HK-2 (cell line): ENCODE data around the gene PDAP1.
"Not testable (repeated sequence)": the region's sequence is repeated elsewhere in the genome, so short reads cannot be mapped to it uniquely, and the experiment has no call there.

Experiments
- DNase-seq: peaks from one replicate; pipeline ENCODE4 v3.0.0-alpha.2; 2018; ENCODE audit not compliant: unreplicated experiment

The PDAP1 gene

DNA sequence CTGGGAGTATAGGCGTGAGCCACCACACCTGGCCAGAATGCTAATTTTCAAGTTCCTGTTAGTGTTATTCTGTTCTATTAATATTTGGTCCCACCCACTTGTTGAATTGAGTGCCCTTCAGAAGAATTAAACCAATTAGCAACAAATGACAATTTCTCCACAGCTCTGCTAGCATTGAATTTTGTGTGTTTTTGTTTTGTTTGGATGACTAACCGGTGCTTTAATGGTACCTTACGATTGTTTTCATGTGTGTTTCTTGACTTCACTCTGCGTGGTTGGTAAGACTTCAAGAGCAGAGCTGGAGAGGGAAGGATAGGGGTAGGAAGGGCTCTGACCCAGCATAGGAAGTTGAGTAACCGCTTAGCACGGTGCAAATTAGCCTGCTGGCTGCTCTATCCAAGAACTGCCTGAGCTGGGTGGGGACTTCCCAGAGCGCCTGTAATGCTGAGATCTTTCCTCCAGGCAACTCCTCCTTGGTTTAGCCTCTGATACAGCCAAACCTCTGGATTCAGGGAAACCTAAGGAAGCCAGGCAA is 29.3 kb downstream of the PDAP1 start:
- peak; percentile 74 for DNase-seq

- DNase-seq, result peak; percentile 85
Observed at GRCh38 chr7:99375070-99375807, 33.2 kb downstream of the PDAP1 start.

GRCh38 chr7:99374111-99375064 is 34.0 kb downstream of the PDAP1 start, which contains the start of gene ARPC1B:
TSS of gene ARPC1B (plus strand) at chr7:99374730. CDS start at chr7:99385715, 10,985 bp downstream.
- peak; percentile 78 for DNase-seq

DNA sequence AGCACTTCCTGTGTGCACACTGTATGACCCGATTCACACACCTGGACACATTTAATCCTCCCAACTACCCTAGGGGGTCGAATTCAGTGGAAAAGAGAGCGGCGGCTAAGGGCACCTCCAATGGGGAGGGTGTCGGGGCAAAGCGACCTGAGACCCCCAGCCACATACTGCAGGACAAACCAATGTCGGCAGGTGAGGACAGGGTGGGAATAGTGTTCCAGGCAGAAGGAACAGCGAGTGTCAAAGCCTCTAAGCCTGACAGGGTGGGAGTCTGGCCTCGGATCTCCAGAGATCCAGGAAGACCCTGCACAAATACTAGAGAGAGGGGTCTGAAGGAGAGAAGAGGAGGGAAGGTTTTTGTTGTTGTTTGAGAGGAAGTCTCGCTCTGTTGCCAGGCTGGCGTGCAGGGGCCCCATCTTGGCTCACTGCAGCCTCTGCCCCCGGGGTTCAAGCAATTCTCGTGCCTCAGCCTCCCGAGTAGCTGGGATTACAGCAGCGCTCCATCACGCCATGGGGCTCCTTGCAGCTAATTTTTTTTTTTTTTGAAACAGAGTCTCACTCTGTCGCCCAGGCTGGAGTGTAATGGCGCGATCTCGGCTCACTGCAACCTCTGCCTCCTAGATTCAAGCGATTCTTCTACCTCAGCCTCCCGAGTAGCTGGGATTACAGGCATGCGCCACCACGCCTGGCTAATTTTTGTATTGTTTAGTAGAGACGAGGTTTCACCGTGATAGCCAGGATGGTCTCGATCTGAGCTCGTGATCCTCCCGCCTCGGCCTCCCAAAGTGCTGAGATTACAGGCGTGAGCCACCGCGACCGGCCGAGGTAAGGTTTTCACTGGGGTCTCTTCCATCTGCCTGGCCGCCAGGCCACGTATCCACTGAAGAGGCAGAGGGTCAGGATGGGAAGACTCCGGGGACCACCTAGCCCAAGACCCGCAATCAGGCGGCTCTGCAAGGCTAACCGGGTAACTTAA is 35.0 kb downstream of the PDAP1 start:
- no peak for DNase-seq

- DNase-seq, result peak; percentile 65
Observed at GRCh38 chr7:99372275-99373090, 35.9 kb downstream of the PDAP1 start.

DNA sequence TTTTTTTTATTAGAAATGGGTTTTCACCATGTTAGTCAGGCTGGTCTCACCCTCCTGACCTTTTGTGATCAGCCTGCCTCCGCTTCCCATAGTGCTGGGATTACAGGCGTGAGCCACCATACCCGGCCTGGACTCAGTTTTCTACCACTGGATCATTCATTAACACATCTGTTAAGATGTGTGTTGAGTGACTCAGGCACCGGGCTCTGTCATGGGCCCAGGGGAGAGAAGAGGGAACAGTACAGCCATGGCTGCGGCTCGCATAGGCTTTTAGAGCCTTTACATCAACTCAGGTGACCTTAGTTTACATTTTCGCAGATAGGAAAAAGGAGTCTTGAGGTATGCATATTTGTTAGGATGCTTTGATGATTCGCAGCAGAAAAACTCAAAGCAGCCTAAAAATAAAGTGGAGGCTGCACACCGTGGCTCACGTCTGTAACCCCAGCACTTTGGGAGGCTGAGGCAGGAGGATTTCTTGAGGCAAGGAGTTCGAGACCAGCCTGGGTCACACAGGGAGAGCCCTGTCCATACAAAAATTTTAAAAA is 36.9 kb downstream of the PDAP1 start:
- DNase-seq, result peak; percentile 69

- no peak for DNase-seq
Observed at GRCh38 chr7:99369767-99370391, 38.5 kb downstream of the PDAP1 start.

GRCh38 chr7:99368750-99369389 is 39.5 kb downstream of the PDAP1 start:
- no peak for DNase-seq

GRCh38 chr7:99366646-99367045 is 41.8 kb downstream of the PDAP1 start:
- DNase-seq, result no peak

DNA sequence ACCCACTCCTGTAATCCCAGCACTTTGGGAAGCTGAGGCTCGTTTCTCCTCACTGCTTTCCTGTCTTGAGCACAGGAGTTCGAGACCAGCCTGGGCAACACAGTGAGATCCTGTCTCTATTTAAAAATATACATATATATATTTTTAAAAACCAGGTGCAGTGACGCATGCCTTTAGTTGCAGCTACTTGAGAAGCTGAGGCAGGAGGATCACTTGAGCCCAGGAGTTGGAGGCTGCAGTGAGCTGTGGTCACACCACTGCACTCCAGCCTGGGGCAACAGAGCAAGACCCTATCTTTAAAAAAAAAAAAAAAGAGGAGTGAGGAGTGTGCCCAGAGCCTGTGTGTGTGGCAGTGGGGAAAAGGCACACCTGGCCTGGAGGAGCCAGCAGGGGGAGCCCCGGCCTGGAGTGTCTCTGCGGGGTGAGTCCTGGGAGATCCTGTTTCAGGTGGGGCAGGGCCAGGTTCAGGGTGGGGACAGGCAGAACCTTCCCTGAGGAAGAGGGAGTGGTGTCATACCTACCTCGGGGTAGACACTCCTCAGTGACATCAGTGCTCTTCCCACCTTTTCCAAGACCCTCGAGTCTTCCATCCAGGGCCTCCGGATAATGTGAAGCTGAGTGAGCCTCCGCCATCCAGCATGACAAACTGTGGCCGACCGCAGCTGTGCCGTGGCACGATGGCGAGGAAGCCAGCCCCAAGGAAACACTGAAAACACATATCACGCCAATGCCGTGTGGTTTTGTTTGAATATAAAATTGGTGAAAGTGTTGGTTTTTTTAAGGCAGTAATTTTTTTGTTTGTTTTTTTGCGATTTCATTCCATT is 42.9 kb downstream of the PDAP1 start:
- DNase-seq, result peak; percentile 50

DNA sequence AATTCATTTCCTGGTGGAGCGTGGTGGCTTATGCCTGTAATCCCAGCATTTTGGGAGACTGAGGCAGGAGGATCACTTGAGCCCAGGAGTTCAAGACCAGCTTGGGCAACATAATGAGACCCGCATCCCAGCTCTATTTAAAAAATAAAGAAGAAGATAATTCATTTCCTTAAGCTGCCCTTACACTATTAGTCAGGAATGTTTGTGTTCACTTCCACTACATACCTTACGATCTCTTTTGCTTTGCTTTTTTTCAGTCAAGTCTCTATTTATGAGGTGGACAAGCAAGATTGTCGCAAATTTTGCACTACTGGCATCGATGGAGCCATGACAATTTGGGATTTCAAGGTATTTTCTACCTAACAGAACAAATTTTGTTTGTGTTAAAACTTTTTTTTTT is 45.1 kb downstream of the PDAP1 start:
- no peak for DNase-seq

GRCh38 chr7:99362801-99363200 is 45.6 kb downstream of the PDAP1 start:
- DNase-seq, result no peak

- DNase-seq, result no peak
Observed at GRCh38 chr7:99359465-99360154, 48.8 kb downstream of the PDAP1 start.

- DNase-seq, result not testable (repeated sequence)
Observed at GRCh38 chr7:99358521-99358920, 49.9 kb downstream of the PDAP1 start.

- DNase-seq, result no peak
Observed at GRCh38 chr7:99357701-99358490, 50.5 kb downstream of the PDAP1 start.

DNA sequence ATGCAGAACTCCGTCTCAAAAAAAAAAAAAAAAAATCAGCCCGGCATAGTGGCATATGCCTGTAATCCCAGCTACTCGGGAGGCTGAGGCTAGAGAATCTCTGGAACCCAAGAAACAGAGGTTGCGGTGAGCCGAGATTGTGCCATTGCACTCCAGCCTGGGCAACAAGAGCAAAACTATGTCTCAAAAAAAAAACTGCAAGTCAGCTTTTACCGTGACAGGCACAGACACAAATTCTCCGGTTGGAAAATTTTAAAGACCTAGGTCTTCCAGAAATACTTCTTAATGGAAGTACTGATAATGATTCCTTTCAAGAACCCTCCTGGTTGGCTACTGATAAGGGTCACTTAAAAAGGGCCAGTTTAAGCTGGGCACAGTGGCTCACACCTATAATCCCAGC is 53.3 kb downstream of the PDAP1 start:
- DNase-seq, result no peak

DNA sequence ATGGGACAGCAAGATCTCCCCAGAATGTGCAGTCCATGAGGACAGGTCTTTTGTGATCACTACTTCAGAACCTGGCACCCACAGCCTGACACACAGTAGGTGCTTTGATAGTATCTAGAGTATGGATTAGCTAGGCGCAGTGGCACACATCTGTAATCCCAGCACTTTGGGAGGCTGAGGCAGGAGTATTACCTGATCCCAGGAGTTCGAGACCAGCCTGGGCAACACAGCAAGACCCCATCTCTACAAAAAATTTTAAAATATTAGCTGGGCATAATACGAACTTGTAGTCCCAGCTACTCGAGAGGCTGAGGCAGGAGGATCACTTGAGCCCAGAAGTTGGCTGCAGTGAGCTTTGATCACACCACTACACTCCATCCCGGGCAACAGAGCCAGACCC is 56.1 kb downstream of the PDAP1 start:
- DNase-seq, result no peak
